Activated T-cell treated with anti-CD3 and anti-CD28 coated beads, Interleukin-2, amount 50 U/mL, for 48 hours (primary cell): ENCODE measurements around the gene HRCT1.
"Not testable (repeated sequence)": the region's sequence is repeated elsewhere in the genome, so short reads cannot be mapped to it uniquely, and the experiment has no call there.

Source experiments
- DNase-seq, 2 experiments: peaks; one replicate each; pipeline ENCODE4 v3.0.0-alpha.2; 2020

HRCT1 gene

DNA sequence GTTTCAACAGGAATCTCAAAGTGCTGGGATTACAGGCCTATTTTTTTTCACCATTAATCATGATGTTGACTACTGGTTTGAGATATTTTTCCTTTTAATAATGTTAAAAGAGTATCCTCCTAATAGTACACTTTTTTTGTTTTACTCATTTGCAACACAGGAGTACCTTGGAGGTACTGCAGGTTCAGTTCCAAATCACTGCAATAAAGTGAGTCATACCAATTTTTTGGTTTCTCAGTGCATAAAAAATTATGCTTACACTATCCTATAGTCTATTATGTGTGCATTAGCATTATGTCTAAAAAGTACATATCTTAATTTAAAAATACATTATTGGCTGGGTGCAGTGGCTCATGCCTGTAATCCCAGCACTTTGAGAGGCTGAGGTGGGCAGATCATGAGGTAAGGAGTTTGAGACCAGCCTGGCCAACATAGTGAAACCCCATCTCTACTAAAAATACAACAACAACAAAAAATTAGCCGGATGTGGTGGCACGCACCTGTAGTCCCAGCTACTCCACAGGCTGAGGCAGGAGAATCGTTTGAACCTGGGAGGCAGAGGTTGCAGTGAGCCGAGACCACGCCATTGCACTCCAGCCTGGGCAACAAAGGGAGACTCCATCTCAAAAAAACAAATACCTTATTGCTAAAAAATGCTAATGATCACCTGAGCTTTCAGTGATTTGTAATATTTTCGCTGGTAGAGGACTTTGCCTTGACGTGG is 8.5 kb upstream of the HRCT1 start:
- not testable (repeated sequence) for DNase-seq

GRCh38 chr9:35898337-35898736 is 7.7 kb upstream of the HRCT1 start:
- no peak for DNase-seq

DNA sequence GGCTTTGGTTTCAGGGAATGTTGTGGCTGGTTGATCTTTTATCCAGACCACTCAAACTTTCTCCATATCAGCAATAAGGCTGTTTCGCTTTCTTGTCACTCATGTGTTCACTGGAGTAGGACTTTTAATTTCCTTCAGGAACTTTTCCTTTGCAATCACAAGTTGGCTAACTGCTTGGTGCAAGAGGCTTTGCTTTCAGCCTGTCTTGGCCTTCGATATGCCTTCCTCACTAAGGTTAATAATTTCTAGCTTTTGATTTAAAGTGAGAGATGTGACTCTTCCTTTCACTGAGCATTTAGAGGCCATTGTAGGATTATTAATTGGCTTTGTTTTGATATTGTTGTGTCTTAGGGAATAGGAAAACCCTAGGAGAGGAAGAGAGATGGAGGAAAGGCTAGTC is 7.0 kb upstream of the HRCT1 start:
- no peak for DNase-seq

DNA sequence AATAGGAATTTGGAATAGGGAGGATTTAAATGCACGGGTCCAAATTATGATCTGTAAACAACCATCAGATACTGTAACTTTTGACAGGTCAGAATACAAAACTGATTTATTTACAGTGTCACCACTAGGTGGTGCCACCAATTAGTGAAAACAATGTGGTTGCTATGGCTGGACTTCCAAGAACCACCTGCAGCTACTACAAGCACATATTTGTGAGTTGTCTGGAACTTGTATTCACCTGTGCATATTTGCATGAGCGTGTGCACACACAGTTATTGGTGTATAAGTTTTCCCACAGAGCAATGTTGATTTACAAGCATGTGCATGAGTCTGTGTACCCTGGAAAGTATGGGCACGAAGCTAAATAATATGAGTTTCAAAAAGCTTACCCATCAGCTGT is 3.0 kb upstream of the HRCT1 start:
- no peak for DNase-seq

DNA sequence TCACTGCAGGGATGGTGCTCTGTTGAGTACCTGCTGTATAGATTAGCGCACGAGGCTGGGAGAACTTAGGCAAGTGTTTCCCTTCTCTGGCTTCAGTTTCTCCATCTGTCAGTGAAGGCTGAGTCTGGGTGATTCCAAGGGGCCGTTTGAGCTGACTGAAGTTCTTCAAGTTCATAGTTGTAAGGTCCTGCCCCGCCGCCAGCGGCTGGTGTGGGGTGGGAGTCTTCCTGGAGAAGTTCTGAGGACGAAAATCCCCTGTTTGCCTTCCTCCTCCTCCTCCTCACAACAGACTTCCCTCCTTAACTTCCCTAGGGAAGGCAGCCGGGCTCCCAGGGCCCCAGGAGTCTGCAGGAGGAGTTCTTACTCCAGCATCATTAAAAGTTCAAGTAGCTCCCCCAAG is 1.7 kb upstream of the HRCT1 start:
- DNase-seq = no peak

DNA sequence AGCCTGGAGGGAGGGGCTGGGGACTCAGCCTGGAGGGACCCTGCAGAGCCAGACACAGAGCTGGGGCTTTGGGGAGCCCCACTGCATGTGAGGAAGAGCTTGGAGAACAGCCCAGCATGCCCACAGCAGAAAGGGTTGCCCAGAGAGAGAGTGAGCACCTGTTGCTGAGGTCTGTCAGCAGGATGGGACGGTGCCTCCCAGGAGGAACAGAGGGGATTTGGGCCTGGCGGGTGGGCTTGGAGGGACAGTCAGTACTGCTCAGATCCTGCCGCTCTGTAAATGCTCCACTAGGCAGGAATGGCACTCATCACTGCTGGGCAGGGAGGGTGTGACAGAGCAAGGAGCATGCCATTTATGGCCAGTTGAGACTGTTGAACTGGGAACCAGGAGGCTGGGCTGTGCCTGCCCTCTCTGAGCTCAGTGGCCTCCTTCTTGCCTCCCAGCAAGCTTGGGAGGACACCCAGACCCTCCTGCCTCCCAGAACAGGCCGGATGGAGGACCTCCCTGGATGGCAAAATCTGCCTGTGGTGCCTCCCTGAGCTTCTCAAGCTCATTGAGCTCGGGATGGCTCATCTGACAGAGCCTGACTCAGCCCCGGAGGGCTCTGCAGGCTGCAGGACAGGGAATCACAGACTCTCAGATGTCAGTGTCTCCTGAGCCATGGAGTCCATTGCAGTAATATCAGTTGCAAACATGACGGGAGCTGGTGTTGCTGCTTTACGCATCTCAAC is 786 bp upstream of the HRCT1 start:
- no peak for DNase-seq

GRCh38 chr9:35906923-35907699 is 1.1 kb downstream of the HRCT1 start:
- DNase-seq = no peak

DNA sequence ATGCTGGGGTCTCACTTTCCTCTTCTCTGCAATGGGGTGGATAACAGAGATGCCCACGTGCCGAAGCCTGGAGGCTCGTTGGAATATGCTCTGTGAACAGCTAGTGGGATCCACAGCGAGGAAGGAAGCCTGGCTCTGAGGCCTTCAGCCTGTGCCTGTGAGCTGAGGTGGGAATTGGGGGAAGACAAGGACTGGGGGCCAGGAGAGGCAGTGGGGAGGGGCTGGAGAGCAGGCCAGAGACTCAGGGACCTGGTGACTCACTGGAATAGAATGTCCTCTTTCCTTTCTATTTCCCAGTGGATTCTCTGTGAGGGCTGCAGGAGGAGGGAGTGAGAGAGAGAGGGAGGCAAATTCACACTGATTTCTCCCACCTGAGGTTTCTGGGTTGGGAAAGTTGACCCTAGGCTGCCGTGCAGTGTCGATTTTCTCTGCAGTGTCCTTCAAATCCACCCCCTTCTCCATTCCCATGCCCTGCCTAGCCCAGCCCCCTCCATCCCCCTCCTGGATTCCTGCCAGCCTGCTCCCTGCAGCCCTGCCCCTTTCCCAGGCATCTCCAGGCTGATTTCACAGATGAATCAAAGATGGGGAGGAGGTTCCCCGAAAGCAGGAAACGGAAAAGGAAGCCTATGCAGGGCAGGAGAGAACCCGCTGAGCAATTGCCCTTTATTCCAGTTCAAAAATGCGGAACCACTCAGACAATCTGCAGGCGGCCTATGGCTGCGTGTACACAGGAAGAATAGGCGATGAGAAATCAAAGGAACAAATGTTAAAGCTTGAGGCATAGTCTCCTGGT is 1.9 kb downstream of the HRCT1 start:
- no peak for DNase-seq

GRCh38 chr9:35908504-35909125 is 2.6 kb downstream of the HRCT1 start:
- DNase-seq = no peak

DNA sequence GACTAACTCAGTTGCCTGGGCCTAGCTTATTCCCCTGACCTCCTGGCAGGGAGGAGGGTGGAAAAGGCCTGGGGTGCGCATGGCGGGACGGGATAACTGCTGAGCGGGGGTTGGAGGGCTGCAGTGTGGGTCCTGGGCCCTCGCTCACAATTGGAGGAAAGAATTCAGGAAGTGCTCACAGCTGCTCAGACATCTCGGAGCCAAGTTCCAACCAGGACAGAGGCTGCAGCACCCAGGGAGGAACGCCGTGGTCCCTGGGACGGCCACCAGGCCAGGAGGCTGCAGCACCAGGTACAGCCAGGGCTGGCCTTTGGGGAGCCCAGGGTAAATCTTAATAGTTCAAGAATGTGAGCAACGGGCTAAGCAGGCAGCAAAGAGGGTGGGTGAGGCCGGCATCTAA is 3.3 kb downstream of the HRCT1 start, which contains the start of gene SPAAR:
Gene SPAAR, plus strand, starts transcription at position 217 of the 400 bp plus-strand sequence. CDS start 974 bp downstream, outside the sequence.
- no peak for DNase-seq

DNA sequence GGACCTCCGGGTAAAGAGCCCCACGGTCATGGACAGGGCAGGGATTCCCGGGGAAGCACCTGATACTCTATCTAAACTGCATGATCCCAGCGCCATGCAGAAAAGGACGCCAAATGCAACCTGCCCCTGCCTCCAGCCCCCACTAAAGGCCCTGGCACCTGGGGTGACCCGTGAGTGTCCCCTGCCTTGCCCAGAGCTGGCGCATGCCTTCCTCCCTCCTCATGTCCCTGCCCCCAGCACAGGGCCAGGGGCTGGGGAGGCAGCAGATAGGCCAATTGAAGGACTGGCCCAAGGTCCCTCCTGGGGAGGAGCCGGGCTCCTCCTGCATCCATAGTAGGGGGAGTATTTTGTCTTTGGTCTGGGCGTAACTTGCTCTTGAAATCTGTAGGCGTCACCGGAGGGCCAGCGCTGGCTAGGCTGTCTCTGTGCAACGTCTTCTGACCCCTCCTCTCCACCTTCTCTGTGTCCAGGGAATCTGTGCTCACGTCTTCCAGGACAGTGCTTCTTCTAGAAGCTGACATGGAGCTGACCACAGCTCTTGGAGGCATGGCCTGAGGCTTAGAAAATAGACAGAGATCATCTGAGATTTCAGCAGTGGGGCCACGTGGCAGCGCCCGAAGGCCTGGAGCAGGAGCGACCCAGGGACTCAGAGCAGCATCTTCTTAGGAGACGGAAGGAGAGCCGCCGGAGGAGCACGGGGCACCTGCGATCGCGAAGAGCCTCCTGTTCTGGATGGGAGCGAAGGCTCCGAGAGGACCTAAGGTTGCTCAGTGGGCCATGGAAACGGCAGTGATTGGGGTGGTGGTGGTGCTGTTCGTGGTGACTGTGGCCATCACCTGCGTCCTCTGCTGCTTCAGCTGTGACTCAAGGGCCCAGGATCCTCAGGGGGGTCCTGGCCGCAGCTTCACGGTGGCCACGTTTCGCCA is 3.9 kb downstream of the HRCT1 start:
- no peak for DNase-seq

GRCh38 chr9:35910613-35911359 is 4.8 kb downstream of the HRCT1 start:
- peak; percentile 55 to 58 for DNase-seq

DNA sequence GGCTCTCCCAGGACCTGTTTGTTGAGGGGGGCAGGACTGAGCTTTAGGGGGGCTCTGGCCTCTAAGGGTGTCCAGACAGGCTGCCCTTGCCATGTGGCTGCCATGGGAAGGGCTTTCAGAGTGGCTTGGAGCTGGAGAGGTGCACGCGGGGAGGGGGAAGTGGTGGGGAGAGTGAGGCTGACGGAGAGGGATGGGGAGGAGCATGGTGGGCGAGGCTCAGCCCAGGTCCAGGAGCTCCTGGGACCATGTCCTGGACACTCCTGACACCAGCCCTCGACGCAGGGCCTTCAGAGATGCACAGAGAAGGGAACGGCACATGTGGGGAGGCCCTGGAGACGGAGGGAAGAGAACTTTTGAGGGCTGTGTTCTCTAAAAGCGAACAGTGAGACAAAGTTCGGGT is 5.7 kb downstream of the HRCT1 start:
- DNase-seq = no peak

- no peak for DNase-seq
These were observed 6.9 kb downstream of the HRCT1 start for GRCh38 chr9:35912791-35913400.

DNA sequence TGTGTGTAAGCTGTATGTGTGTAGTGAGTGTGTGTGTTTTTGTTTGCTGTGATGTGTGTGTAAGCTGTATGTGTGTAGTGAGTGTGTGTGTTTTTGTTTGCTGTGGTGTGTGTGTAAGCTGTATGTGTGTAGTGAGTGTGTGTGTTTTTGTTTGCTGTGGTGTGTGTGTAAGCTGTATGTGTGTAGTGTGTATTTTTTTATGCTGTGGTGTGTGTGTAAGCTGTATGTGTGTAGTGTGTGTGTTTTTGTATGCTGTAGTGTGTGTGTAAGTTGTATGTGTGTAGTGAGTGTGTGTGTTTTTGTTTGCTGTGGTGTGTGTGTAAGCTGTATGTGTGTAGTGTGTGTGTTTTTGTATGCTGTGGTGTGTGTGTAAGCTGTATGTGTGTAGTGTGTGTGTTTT is 7.4 kb downstream of the HRCT1 start:
- DNase-seq = not testable (repeated sequence)

- DNase-seq = no peak
These were observed 8.4 kb downstream of the HRCT1 start for GRCh38 chr9:35914301-35914807.

DNA sequence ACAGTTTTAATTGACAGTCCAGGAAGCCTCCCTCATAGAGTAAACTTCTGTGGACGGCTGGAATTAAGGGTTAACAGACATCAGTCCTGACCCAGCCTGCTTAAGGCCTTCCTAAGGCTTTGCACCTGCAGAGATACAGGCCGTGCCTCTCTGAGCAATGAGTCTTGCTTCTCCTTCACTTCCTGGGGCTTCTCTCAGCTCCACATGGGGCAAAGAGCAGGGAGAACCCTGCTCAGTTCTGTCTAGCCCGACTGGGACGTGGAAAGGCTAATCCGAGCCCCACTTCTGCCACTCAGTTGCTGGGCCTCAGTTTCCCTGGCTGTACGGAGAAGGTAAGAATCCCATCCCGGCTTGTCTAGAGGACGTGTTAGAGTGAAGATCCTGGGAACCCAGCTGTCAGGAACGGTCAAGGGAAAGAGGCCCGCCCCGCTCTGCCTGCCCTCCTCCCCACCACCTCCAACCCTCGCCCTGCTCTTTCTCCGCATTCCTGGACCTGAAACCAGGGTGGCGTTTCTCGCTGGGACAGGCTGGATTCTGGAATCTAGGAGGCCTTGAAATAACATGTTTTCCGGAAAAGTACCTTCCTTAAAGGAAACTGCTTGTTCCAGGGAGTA is 9.8 kb downstream of the HRCT1 start:
- DNase-seq = no peak

DNA sequence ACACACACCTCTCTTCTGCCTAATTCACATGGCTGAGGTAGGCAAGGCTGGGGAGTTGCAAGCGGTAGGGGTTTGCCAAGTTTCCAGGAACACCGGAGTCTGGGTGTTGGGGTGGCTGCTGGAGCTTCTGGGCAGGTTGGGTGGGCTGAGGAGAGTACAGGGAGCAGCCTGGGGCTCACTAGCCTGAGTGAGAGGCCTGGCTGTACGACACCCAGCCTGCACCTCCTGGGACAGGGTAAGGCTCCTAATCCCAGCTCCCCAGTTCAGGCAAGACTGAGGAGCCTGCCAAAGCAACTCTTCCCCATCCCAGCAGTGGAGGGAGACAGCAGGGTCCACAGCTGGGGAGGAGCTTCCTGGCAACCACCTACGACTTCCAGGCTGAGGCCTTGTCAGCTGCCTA is 11.3 kb downstream of the HRCT1 start:
- DNase-seq = no peak

- no peak for DNase-seq
These were observed 12.8 kb downstream of the HRCT1 start for GRCh38 chr9:35918780-35919179.
